ENCODE data around the gene S100A3.

- TF ChIP-seq POLR2AphosphoS5 (IDR thresholded peaks at IDR 0.05; ENCODE audit: low read depth, low read length) = no peak
- TF ChIP-seq POLR2A (IDR thresholded peaks at IDR 0.05; ENCODE audit: low read depth, low read length) = no peak
- TF ChIP-seq TAF1 (IDR thresholded peaks at IDR 0.05; ENCODE audit: borderline replicate concordance, low read depth, low read length) = no peak
These were observed 16.7 kb upstream of the S100A3 start, which contains the start of gene S100A2 for GRCh38 chr1:153565529-153566374.

Data from GM12892 (cell line).